CD4-positive, alpha-beta T cell treated with Interleukin-12 subunit alpha and Interleukin-12 subunit beta, for 1 hour (primary cell): ENCODE results near the gene FAAP100.
A peak's percentile ranks its signal among the peaks of the same experiment; 100 is the strongest.

Experiments
- DNase-seq: peaks from one replicate; pipeline ENCODE4 v3.0.0-alpha.2; 2020

The FAAP100 gene

GRCh38 chr17:81509972-81510784 lies 42.0 kb downstream of the FAAP100 start:
- DNase-seq: no peak

GRCh38 chr17:81509207-81509971 lies 42.8 kb downstream of the FAAP100 start:
- peak; percentile 46 for DNase-seq

GRCh38 chr17:81508639-81509206 lies 43.4 kb downstream of the FAAP100 start:
- DNase-seq: no peak

- no peak for DNase-seq
Observed at GRCh38 chr17:81503619-81504018, 48.5 kb downstream of the FAAP100 start.

GRCh38 chr17:81502471-81503017 lies 49.6 kb downstream of the FAAP100 start:
- no peak for DNase-seq

- DNase-seq: no peak
Observed at GRCh38 chr17:81500047-81500446, 52.1 kb downstream of the FAAP100 start.

GRCh38 chr17:81499601-81499970 lies 52.6 kb downstream of the FAAP100 start:
- DNase-seq: no peak

- no peak for DNase-seq
Observed at GRCh38 chr17:81498953-81499600, 53.1 kb downstream of the FAAP100 start.

GRCh38 chr17:81494626-81495377 lies 57.4 kb downstream of the FAAP100 start:
- no peak for DNase-seq

- DNase-seq: no peak
Observed at GRCh38 chr17:81493198-81494038, 58.7 kb downstream of the FAAP100 start.

- DNase-seq: no peak
Observed at GRCh38 chr17:81492706-81493105, 59.4 kb downstream of the FAAP100 start.

GRCh38 chr17:81492202-81492601 lies 60.0 kb downstream of the FAAP100 start:
- no peak for DNase-seq

- no peak for DNase-seq
Observed at GRCh38 chr17:81491761-81492160, 60.4 kb downstream of the FAAP100 start.

GRCh38 chr17:81491181-81491581 lies 61.0 kb downstream of the FAAP100 start:
- no peak for DNase-seq

GRCh38 chr17:81489998-81490992 lies 61.9 kb downstream of the FAAP100 start:
- DNase-seq: no peak
